Mesenchymal stem cell (in vitro differentiated cells and primary cell): ENCODE measurements around the gene ORC6.

Experiments
- DNase-seq: peaks from one replicate; pipeline ENCODE4 v3.0.0-alpha.2; 2013
- H2AFZ ChIP-seq: one replicate; pipeline ENCODE4 v1.6.1; 2013; ENCODE audit warnings: low read depth, mild to moderate bottlenecking, control low read depth, inconsistent platforms, low read length, moderate library complexity
- H2AK5ac ChIP-seq: 2 replicates; pipeline ENCODE4 v1.6.1; 2013; ENCODE audit warnings: low read length, moderate library complexity, mild to moderate bottlenecking, inconsistent platforms; ENCODE audit not compliant: severe bottlenecking
- H2BK120ac ChIP-seq: one replicate; pipeline ENCODE4 v1.6.1; 2013; ENCODE audit warnings: low read depth, mild to moderate bottlenecking, inconsistent platforms, low read length, moderate library complexity
- H2BK12ac ChIP-seq, 2 experiments: one replicate each; pipeline ENCODE4 v1.6.1; 2013; ENCODE audit warnings: inconsistent platforms in 2 of 2, low read length in 2 of 2, mild to moderate bottlenecking in 2 of 2, moderate library complexity in 2 of 2, control low read depth in 1 of 2
- H2BK15ac ChIP-seq: one replicate; pipeline ENCODE4 v1.6.1; 2013; ENCODE audit warnings: mild to moderate bottlenecking, low read depth, inconsistent platforms; ENCODE audit not compliant: poor library complexity, severe bottlenecking
- H2BK5ac ChIP-seq: 2 replicates; pipeline ENCODE4 v1.6.1; 2013; ENCODE audit warnings: low read depth, mild to moderate bottlenecking, low read length, control low read depth, inconsistent platforms; ENCODE audit not compliant: poor library complexity, severe bottlenecking
- H3K14ac ChIP-seq, 2 experiments: one replicate each; pipeline ENCODE4 v1.6.1; 2013; ENCODE audit warnings: inconsistent platforms in 2 of 2, low read length in 2 of 2, control low read depth in 1 of 2, mild to moderate bottlenecking in 1 of 2, moderate library complexity in 1 of 2
- H3K18ac ChIP-seq, 2 experiments: one replicate each; pipeline ENCODE4 v1.6.1; 2013; ENCODE audit warnings: inconsistent platforms in 2 of 2, low read length in 2 of 2, control low read depth in 1 of 2, low read depth in 1 of 2, mild to moderate bottlenecking in 1 of 2
- H3K23ac ChIP-seq, 2 experiments: one replicate each; pipeline ENCODE4 v1.6.1; 2013; ENCODE audit warnings: inconsistent platforms in 2 of 2, low read length in 2 of 2, mild to moderate bottlenecking in 2 of 2, moderate library complexity in 2 of 2, control low read depth in 1 of 2
- H3K27ac ChIP-seq: 2 replicates; pipeline ENCODE4 v1.5.1; 2013; ENCODE audit warnings: mild to moderate bottlenecking, moderate library complexity, low read length, control low read depth, inconsistent platforms; ENCODE audit not compliant: poor library complexity, severe bottlenecking
- H3K27me3 ChIP-seq, 2 experiments: 2 replicates each; pipeline versions ENCODE4 v1.6.1 to v1.7.0; 2013; ENCODE audit warnings: low read length in 2 of 2, mild to moderate bottlenecking in 2 of 2, moderate library complexity in 2 of 2, control low read depth in 1 of 2, inconsistent platforms in 1 of 2; ENCODE audit not compliant: control insufficient read depth in 1 of 2, insufficient read depth in 1 of 2
- H3K36me3 ChIP-seq, 2 experiments: 2 replicates each; pipeline versions ENCODE4 v1.6.1 to v1.7.0; 2013; ENCODE audit warnings: low read length in 2 of 2, control low read depth in 1 of 2, inconsistent platforms in 1 of 2, low read depth in 1 of 2, mild to moderate bottlenecking in 1 of 2; ENCODE audit not compliant: insufficient read depth in 2 of 2, control insufficient read depth in 1 of 2
- H3K4ac ChIP-seq, 2 experiments: one replicate each; pipeline ENCODE4 v1.6.1; 2013; ENCODE audit warnings: inconsistent platforms in 2 of 2, low read length in 2 of 2, mild to moderate bottlenecking in 2 of 2, moderate library complexity in 2 of 2, control low read depth in 1 of 2, low read depth in 1 of 2
- H3K4me1 ChIP-seq: 2 replicates; pipeline ENCODE4 v1.6.1; 2013; ENCODE audit warnings: low read depth, low read length, control low read depth; ENCODE audit not compliant: control insufficient read depth, insufficient read depth
- H3K4me2 ChIP-seq: 2 replicates; pipeline ENCODE4 v1.6.1; 2013; ENCODE audit warnings: low read length, mild to moderate bottlenecking, inconsistent platforms; ENCODE audit not compliant: poor library complexity, severe bottlenecking
- H3K4me3 ChIP-seq, 2 experiments: 2 replicates each; pipeline versions ENCODE4 v1.5.1 to v1.7.0; 2013; ENCODE audit warnings: low read length in 2 of 2, mild to moderate bottlenecking in 2 of 2, control low read depth in 1 of 2, low read depth in 1 of 2; ENCODE audit not compliant: insufficient read depth in 1 of 2
- H3K79me1 ChIP-seq: replicated peaks from 2 replicates; pipeline ENCODE4 v1.6.1; 2013; ENCODE audit warnings: mild to moderate bottlenecking, control low read depth, low read length, inconsistent platforms; ENCODE audit not compliant: poor library complexity, severe bottlenecking
- H3K9ac ChIP-seq: 2 replicates; pipeline ENCODE4 v1.7.0; 2013; ENCODE audit warnings: mild to moderate bottlenecking, low read length, moderate library complexity
- H3K9me3 ChIP-seq: 2 replicates; pipeline ENCODE4 v1.7.0; 2013; ENCODE audit warnings: mild to moderate bottlenecking, low read length; ENCODE audit not compliant: control insufficient read depth
- H4K8ac ChIP-seq: one replicate; pipeline ENCODE4 v1.6.1; 2013; ENCODE audit warnings: inconsistent platforms, mild to moderate bottlenecking, low read length, moderate library complexity
- H4K91ac ChIP-seq: one replicate; pipeline ENCODE4 v1.6.1; 2013; ENCODE audit warnings: mild to moderate bottlenecking, low read length, inconsistent platforms
- WGBS: methylation state at CpG from one replicate; pipeline ENCODE4 v1.1.7; 2013; ENCODE audit warnings: mixed read lengths; 5-methylcytosine and 5-hydroxymethylcytosine counted together

ORC6 gene

GRCh38 chr16:46743232-46743719 lies 53.8 kb downstream of the ORC6 start:
- Histone ChIP-seq H3K4me3 (no peak overlapping the region), H2BK12ac (peak overlapping the region in 1 of 2 experiments; percentile 89), H2AK5ac (no peak overlapping the region), H4K91ac (no peak overlapping the region), H3K27ac (no peak overlapping the region), H3K14ac (no peak overlapping the region), H3K18ac (no peak overlapping the region), H3K4me1 (peaks cover 20% of the 10 kb centered on the region), H3K4ac (no peak overlapping the region), H3K4me2 (no peak overlapping the region), H2BK5ac (no peak overlapping the region), H2BK15ac (no peak overlapping the region), H3K27me3 (peaks cover 0 to 10% of the 10 kb centered on the region in 2 experiments), H3K9me3 (no peaks in the 10 kb centered on the region), H3K36me3 (no peaks in the 10 kb centered on the region), H3K23ac (no peak overlapping the region), H2AFZ (no peak overlapping the region), H4K8ac (no peak overlapping the region), H2BK120ac (no peak overlapping the region), H3K79me1 (no peaks in the 10 kb centered on the region), H3K9ac (no peak overlapping the region)
- 44% methylated on average over 9 of the region's 10 CpGs for WGBS
- DNase-seq, result peak; percentile 26

DNA sequence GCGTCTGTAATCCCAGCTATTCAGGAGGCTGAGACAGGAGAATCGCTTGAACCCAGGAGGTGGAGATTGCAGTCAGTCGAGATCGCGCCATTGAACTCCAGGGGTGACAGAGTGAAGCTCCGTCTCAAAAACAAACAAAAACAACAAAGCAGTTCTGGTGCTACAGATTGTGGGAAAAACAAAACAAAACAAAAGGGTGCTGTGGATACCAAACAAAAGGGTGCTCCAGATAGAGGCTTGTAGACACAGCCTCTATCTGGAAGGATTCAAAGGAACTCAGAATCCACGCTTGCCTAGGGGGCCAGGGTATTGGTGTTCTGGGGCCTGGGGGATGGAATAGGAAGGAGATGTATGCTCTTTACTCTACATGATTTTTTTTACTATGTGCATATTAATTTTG lies 56.2 kb downstream of the ORC6 start:
- H4K8ac ChIP-seq, result no peak overlapping the region
- DNase-seq, result no peak
- H3K27me3 ChIP-seq, result peaks cover 0 to 18% of the 10 kb centered on the region in 2 experiments
- H3K4me3 ChIP-seq, result no peak overlapping the region
- H3K18ac ChIP-seq, result no peak overlapping the region
- H3K9me3 ChIP-seq, result no peaks in the 10 kb centered on the region
- H2AK5ac ChIP-seq, result no peak overlapping the region
- H3K27ac ChIP-seq, result no peak overlapping the region
- no peak overlapping the region for H2BK120ac ChIP-seq
- peaks cover 27% of the 10 kb centered on the region for H3K4me1 ChIP-seq
- no peak overlapping the region for H3K4ac ChIP-seq
- H2BK5ac ChIP-seq, result no peak overlapping the region
- H3K23ac ChIP-seq, result no peak overlapping the region
- H3K9ac ChIP-seq, result no peak overlapping the region
- H3K4me2 ChIP-seq, result no peak overlapping the region
- H3K14ac ChIP-seq, result no peak overlapping the region
- no peak overlapping the region for H4K91ac ChIP-seq
- H2BK12ac ChIP-seq, result no peak overlapping the region
- H3K79me1 ChIP-seq, result no peaks in the 10 kb centered on the region
- 82% methylated on average over 6 of the region's 7 CpGs for WGBS
- H3K36me3 ChIP-seq, result no peaks in the 10 kb centered on the region
- no peak overlapping the region for H2BK15ac ChIP-seq
- H2AFZ ChIP-seq, result no peak overlapping the region

- H2BK120ac ChIP-seq, result no peak overlapping the region
- no peaks in the 10 kb centered on the region for H3K36me3 ChIP-seq
- peak overlapping the region in 1 of 2 experiments; percentile 37 for H3K4ac ChIP-seq
- H3K9me3 ChIP-seq, result no peaks in the 10 kb centered on the region
- H4K91ac ChIP-seq, result peak overlapping the region; percentile 58
- H2AFZ ChIP-seq, result peak overlapping the region; percentile 31
- peak overlapping the region; percentile 37 to 38 for H3K18ac ChIP-seq
- H3K9ac ChIP-seq, result no peak overlapping the region
- peaks cover 27% of the 10 kb centered on the region for H3K4me1 ChIP-seq
- H3K14ac ChIP-seq, result peak overlapping the region in 1 of 2 experiments; percentile 62
- no peak overlapping the region for H3K27ac ChIP-seq
- peak; percentile 48 for DNase-seq
- H2BK15ac ChIP-seq, result peak overlapping the region; percentile 36
- peak overlapping the region in 1 of 2 experiments; percentile 83 for H2BK12ac ChIP-seq
- H4K8ac ChIP-seq, result peak overlapping the region; percentile 52
- H3K4me3 ChIP-seq, result no peak overlapping the region
- no peak overlapping the region for H3K4me2 ChIP-seq
- 75% methylated on average over 10 of the region's 15 CpGs for WGBS
- no peaks in the 10 kb centered on the region for H3K79me1 ChIP-seq
- H2BK5ac ChIP-seq, result no peak overlapping the region
- peak overlapping the region in 1 of 2 experiments; percentile 35 for H3K23ac ChIP-seq
- peaks cover 0 to 18% of the 10 kb centered on the region in 2 experiments for H3K27me3 ChIP-seq
- peak overlapping the region; percentile 57 for H2AK5ac ChIP-seq
Measured at GRCh38 chr16:46746821-46747776, 57.6 kb downstream of the ORC6 start.
